ENCODE measurements around the gene TCF7L2. TPM values are rescaled to one million over a fixed set of nuclear protein-coding genes. Genes with fewer than 3 reads are reported as not detected.

TCF7L2 gene
- total RNA-seq, 1 donor = 8.8 TPM

DNA sequence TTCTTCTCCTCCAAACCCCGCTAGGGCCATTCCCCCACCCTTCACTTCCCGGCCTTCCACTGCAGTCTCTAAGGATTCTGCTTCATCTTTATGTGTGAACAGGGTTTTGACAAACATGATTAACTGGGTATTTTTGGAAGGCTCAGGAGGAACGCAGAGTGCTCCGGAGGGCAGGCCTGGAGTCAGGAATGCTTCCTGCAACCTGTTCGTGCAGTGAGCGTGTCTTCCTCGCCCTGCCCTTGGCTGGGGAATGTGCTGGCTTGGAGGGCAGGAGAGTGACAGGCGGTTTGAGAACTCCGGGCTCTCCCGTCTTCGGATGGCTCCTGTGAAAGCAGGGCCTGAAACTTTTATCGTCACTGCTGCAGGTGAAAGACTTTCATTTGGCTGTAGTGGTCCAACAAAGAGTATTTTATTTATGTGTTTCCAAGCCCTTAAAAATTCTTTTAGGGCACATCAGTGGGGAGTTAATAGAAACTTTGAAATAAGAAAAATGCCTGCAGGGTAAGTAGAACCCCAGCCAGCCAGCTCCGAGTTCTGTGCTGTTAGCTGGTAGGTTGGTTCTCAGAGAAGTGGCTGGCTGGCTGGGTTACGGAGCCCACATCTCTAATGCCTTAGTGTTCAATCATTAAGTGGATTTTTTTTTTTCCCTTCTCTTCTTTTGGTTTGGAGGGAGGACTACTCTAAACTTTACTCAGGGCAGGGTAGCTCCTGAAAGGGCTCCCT lies 51.0 kb downstream of the TCF7L2 start:
- DNase-seq (ENCODE audit: low read depth) = no peak

DNA sequence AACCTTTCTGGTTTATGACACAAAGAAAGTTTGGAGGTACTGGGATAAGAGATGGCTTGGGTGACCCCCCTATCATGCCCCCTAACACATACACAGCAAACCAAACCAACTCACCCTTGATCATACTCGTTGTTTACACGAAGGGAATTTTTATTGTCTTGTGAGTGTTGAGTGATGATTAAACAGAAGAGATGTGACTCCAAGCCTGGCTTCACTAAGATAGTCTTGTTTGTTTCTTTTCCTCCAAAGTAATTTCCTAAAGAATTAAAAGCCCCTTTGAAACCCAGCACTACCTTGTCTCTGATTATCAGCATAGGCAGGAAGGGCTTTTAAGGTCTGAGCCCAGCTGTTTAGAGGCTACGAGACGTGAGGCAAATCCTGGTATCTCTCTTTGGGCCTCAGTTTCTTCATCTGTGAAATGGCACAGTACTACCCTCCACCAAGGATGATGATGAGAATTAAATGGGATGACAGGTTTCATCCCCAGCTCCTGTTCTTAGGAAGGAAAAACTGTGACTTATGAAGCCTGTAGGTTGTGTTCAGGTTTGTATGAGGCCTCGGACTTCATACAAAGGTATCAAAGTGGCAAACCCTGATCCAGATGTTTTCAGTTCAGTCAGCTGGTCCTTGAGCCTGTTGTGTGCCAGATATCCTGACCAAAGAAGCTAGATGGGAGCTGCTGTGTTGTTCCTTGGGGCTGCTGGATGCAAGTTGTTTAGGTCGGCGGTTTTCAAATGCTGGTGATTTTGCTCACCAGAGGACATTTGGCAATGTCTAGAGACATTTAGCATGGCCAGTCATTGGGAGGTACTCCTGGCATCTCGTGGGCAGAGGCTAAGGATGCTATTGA lies 51.8 kb downstream of the TCF7L2 start:
- no peak overlapping the region for H3K4me3 ChIP-seq (ENCODE audit: low read depth, low read length)
- TF ChIP-seq CTCF (IDR thresholded peaks at IDR 0.05; ENCODE audit: insufficient read depth, low read length) = no peak
- no peak for DNase-seq (ENCODE audit: low read depth)

More for the DNA sequence above, 51.0 kb downstream of the TCF7L2 start:
- no peak overlapping the region for H3K4me3 ChIP-seq (ENCODE audit: low read depth, low read length)
- TF ChIP-seq CTCF (IDR thresholded peaks at IDR 0.05; ENCODE audit: insufficient read depth, low read length) = peak; percentile 20

DNA sequence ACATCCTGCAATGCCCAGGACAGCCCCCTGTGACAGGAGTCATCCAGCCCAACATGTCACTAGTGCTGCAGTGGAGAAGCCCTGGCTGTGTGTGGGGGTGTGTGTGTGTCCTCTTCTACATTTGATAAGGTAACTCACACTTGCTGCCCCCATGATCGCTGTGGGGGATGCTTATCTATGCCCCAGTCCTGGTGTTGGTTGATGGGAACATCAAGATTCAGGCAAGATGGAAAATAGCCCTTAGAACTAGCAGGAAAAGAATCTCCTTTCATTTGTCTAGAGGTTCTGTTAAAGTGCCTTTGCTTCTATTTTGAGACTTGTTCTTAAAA lies 52.4 kb downstream of the TCF7L2 start:
- TF ChIP-seq CTCF (IDR thresholded peaks at IDR 0.05; ENCODE audit: insufficient read depth, low read length) = no peak
- no peak for DNase-seq (ENCODE audit: low read depth)
- H3K4me3 ChIP-seq (ENCODE audit: low read depth, low read length) = no peak overlapping the region

DNA sequence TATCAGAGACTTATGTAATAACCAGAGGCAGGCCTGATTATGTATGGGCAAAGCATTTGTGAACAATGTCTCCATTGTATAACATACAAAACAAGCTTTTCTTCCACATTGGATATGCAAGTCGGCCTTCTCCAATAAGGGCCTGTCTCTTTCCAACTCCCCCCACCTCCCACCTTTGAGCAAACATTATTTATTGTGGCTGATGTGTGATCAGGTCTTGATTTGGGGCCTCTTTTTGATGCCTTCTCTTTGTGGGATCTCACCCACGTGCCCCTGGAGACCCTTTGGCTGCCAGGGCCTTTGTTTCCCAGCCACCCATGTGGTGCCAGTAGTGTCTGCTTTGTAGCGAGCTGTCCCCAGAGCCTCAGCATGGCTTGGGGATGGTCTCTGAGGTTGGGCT lies 53.0 kb downstream of the TCF7L2 start:
- no peak for TF ChIP-seq CTCF (IDR thresholded peaks at IDR 0.05; ENCODE audit: insufficient read depth, low read length)
- DNase-seq (ENCODE audit: low read depth) = no peak
- H3K4me3 ChIP-seq (ENCODE audit: low read depth, low read length) = no peak overlapping the region

- no peak overlapping the region for H3K4me3 ChIP-seq (ENCODE audit: low read depth, low read length)
- DNase-seq (ENCODE audit: low read depth) = no peak
- no peak for TF ChIP-seq CTCF (IDR thresholded peaks at IDR 0.05; ENCODE audit: insufficient read depth, low read length)
Observed at GRCh38 chr10:113004069-113004618, 54.1 kb downstream of the TCF7L2 start.

GRCh38 chr10:113005380-113005779 lies 55.3 kb downstream of the TCF7L2 start:
- no peak for DNase-seq (ENCODE audit: low read depth)
- H3K4me3 ChIP-seq (ENCODE audit: low read depth, low read length) = no peak overlapping the region
- TF ChIP-seq CTCF (IDR thresholded peaks at IDR 0.05; ENCODE audit: insufficient read depth, low read length) = no peak

Measured in fibroblast of the aortic adventitia (primary cell).